ENCODE measurements around the gene SMIM31. TPM values are rescaled to one million over a fixed set of nuclear protein-coding genes. Genes with fewer than 3 reads are reported as not detected.

The SMIM31 gene
- total and polyA plus RNA-seq, 9 of the 15 experiments (the other 6 are each of a cell fraction or from before 2014, with no cell fraction given): not detected

- TF ChIP-seq MBD1 (CRISPR knock-in tag; IDR thresholded peaks at IDR 0.05): no peak
- TF ChIP-seq CHD2 (IDR thresholded peaks at IDR 0.05; ENCODE audit: low read depth, low read length): no peak
- TF ChIP-seq POLR2A (conservative IDR thresholded peaks at IDR 0.05): no peak
- no peak for TF ChIP-seq MXD1 (CRISPR knock-in tag; IDR thresholded peaks at IDR 0.05; ENCODE audit: borderline replicate concordance, poor library complexity, severe bottlenecking)
- no peak for TF ChIP-seq CHAMP1 (IDR thresholded peaks at IDR 0.05)
- TF ChIP-seq BACH1 (tag; IDR thresholded peaks at IDR 0.05): no peak
- TF ChIP-seq YBX1 (IDR thresholded peaks at IDR 0.05): no peak
- no peak for TF ChIP-seq REST (IDR thresholded peaks at IDR 0.05; ENCODE audit: borderline replicate concordance)
- no peak for TF ChIP-seq REST (CRISPR knock-in tag; IDR thresholded peaks at IDR 0.05; ENCODE audit: low read depth)
Observed at GRCh38 chr4:164813554-164813953, 59.6 kb downstream of the SMIM31 start (continued).
